OCI-LY7 (cell line): Measurements from ENCODE around the gene NELL1. TPM values are rescaled to one million over a fixed set of nuclear protein-coding genes. Genes with fewer than 3 reads are reported as not detected.

Experiments
- BruUV-seq: library from RNA; stranded (reverse); fragments of 400-500 nt; replicated peaks from 2 replicates; lab custom pipeline; 2021; lab: Mats Ljungman, UMichigan
- CTCF ChIA-PET: fragments of 300-600 bp; sonication (Branson Sonifier 250); formaldehyde crosslinking; loops from one replicate; lab custom pipeline; 2022; ENCODE audit warnings: antibody characterized with exemption; ENCODE audit not compliant: unreplicated experiment; lab: Charles Lee
- POLR2A ChIA-PET: fragments of 300-600 bp; sonication (Branson Sonifier 250); formaldehyde crosslinking; loops from one replicate; lab custom pipeline; 2022; ENCODE audit warnings: antibody characterized with exemption; lab: Charles Lee
- DNase-seq: peaks from one replicate; pipeline ENCODE4 v3.0.0-alpha.2; 2015; ENCODE audit warnings: low spot score
- H2AFZ ChIP-seq: fragments of 200-600 bp; sonication (generic), shearing (Covaris generic); 2 replicates; pipeline ENCODE4 v1.6.1; 2014; ENCODE audit warnings: mild to moderate bottlenecking, antibody characterized with exemption, low read length, moderate library complexity
- H3K27ac ChIP-seq: fragments of 200-600 bp; sonication (generic); 2 replicates; pipeline ENCODE4 v1.5.1; 2014; ENCODE audit warnings: mixed run types, low read depth, mild to moderate bottlenecking, moderate library complexity, low read length, inconsistent platforms; ENCODE audit not compliant: poor library complexity, severe bottlenecking
- H3K36me3 ChIP-seq: fragments of 200-600 bp; sonication (generic); 2 replicates; pipeline ENCODE4 v1.6.1; 2014; ENCODE audit warnings: mild to moderate bottlenecking, antibody characterized with exemption, low read length, moderate library complexity, mixed read lengths; ENCODE audit not compliant: insufficient read depth
- H3K4me1 ChIP-seq: fragments of 200-600 bp; sonication (generic); 2 replicates; pipeline ENCODE4 v1.5.1; 2014; ENCODE audit warnings: mild to moderate bottlenecking, low read length; ENCODE audit not compliant: insufficient read depth, poor library complexity, severe bottlenecking
- H3K4me2 ChIP-seq: fragments of 200-600 bp; sonication (generic); 2 replicates; pipeline ENCODE4 v1.6.1; 2014; ENCODE audit warnings: mild to moderate bottlenecking, low read length
- H3K4me3 ChIP-seq: fragments of 200-600 bp; sonication (generic); 2 replicates; pipeline ENCODE4 v1.5.1; 2014; ENCODE audit warnings: mild to moderate bottlenecking, low read depth, low read length; ENCODE audit not compliant: poor library complexity, severe bottlenecking
- H3K79me2 ChIP-seq: fragments of 200-600 bp; sonication (generic); 2 replicates; pipeline ENCODE4 v1.6.1; 2016; ENCODE audit warnings: low read depth, mild to moderate bottlenecking, low read length, moderate library complexity, mixed read lengths; ENCODE audit not compliant: insufficient read depth
- H3K9me2 ChIP-seq: fragments of 200-600 bp; sonication (generic); 2 replicates; pipeline ENCODE4 v1.6.1; 2016; ENCODE audit warnings: mild to moderate bottlenecking, low read length, mixed read lengths; ENCODE audit not compliant: insufficient read depth
- H3K9me3 ChIP-seq: fragments of 200-600 bp; sonication (generic); 2 replicates; pipeline ENCODE4 v1.6.1; 2014; ENCODE audit warnings: mild to moderate bottlenecking, mixed run types, low read length, mixed read lengths
- H4K20me1 ChIP-seq: fragments of 200-600 bp; sonication (generic); 2 replicates; pipeline ENCODE4 v1.6.1; 2014; ENCODE audit warnings: mild to moderate bottlenecking, antibody characterized with exemption, low read length, moderate library complexity, mixed read lengths; ENCODE audit not compliant: insufficient read depth
- EZH2phosphoT487 ChIP-seq: fragments of 200-600 bp; sonication (generic); IDR thresholded peaks from 2 replicates; pipeline ENCODE4 v1.6.1; 2018; ENCODE audit warnings: low read depth, borderline replicate concordance, mild to moderate bottlenecking, mixed run types, antibody characterized with exemption, low read length, moderate library complexity, mixed read lengths
- intact Hi-C: fragments of 100-400 bp; cut with micrococcal nuclease; formaldehyde crosslinking; loops from one replicate; pipeline ENCODE4 v1.10.0; 2022; ENCODE audit not compliant: unreplicated experiment
- total RNA-seq, 2 experiments: library from RNA; depleted of rRNA in 1 of 2; stranded (reverse); fragments of >200 nt in 1 of 2; shearing (Covaris generic) in 1 of 2; gene quantifications; 2 replicates each; pipeline ENCODE4 v1.2.3, GENCODE V29; 2014 to 2022
- TF ChIP-seq, protein P1 (sequence below): fragments of 200-600 bp; sonication (generic); conservative IDR thresholded peaks from 2 replicates; pipeline ENCODE4 v1.5.1; 2014; ENCODE audit warnings: mild to moderate bottlenecking, antibody characterized with exemption, low read length, moderate library complexity, mixed read lengths

NELL1 gene
- total RNA-seq, 2 experiments from 2014 or later, result not detected

- Histone ChIP-seq H4K20me1 (no peaks in the 10 kb centered on the region), H3K4me1 (no peaks in the 10 kb centered on the region), H3K79me2 (no peaks in the 10 kb centered on the region), H3K9me3 (no peaks in the 10 kb centered on the region), H3K27ac (no peak overlapping the region), H3K36me3 (no peaks in the 10 kb centered on the region), H3K4me2 (no peak overlapping the region), H2AFZ (no peak overlapping the region), H3K9me2 (no peaks in the 10 kb centered on the region), H3K4me3 (no peak overlapping the region)
- intact Hi-C loops, result no loop called here
- DNase-seq, result no peak
- no peak for TF ChIP-seq EZH2phosphoT487
- TF ChIP-seq, protein P1, sequence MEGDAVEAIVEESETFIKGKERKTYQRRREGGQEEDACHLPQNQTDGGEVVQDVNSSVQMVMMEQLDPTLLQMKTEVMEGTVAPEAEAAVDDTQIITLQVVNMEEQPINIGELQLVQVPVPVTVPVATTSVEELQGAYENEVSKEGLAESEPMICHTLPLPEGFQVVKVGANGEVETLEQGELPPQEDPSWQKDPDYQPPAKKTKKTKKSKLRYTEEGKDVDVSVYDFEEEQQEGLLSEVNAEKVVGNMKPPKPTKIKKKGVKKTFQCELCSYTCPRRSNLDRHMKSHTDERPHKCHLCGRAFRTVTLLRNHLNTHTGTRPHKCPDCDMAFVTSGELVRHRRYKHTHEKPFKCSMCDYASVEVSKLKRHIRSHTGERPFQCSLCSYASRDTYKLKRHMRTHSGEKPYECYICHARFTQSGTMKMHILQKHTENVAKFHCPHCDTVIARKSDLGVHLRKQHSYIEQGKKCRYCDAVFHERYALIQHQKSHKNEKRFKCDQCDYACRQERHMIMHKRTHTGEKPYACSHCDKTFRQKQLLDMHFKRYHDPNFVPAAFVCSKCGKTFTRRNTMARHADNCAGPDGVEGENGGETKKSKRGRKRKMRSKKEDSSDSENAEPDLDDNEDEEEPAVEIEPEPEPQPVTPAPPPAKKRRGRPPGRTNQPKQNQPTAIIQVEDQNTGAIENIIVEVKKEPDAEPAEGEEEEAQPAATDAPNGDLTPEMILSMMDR, result no peak
- ChIA-PET POLR2A (no interaction called here), CTCF (no interaction called here)
- no TSS peak for BruUV-seq
Observed at GRCh38 chr11:21484039-21484438, 814.7 kb downstream of the NELL1 start.

- ChIA-PET POLR2A (no interaction called here), CTCF (no interaction called here)
- no peak for DNase-seq
- H2AFZ ChIP-seq, result no peak overlapping the region
- no peak overlapping the region for H3K27ac ChIP-seq
- H4K20me1 ChIP-seq, result no peaks in the 10 kb centered on the region
- no peak for TF ChIP-seq EZH2phosphoT487
- TF ChIP-seq, protein P1, result no peak
- H3K4me3 ChIP-seq, result no peak overlapping the region
- H3K9me3 ChIP-seq, result no peaks in the 10 kb centered on the region
- BruUV-seq, result no TSS peak
- H3K9me2 ChIP-seq, result no peaks in the 10 kb centered on the region
- H3K4me2 ChIP-seq, result no peak overlapping the region
- H3K79me2 ChIP-seq, result no peaks in the 10 kb centered on the region
- intact Hi-C loops, result no loop called here
- no peaks in the 10 kb centered on the region for H3K4me1 ChIP-seq
- no peaks in the 10 kb centered on the region for H3K36me3 ChIP-seq
Observed at GRCh38 chr11:21485006-21485405, 815.6 kb downstream of the NELL1 start.

- DNase-seq, result no peak
- Histone ChIP-seq H3K27ac (no peak overlapping the region), H3K9me3 (no peaks in the 10 kb centered on the region), H3K36me3 (no peaks in the 10 kb centered on the region), H3K79me2 (no peaks in the 10 kb centered on the region), H3K4me1 (no peaks in the 10 kb centered on the region), H3K4me3 (no peak overlapping the region), H2AFZ (no peak overlapping the region), H3K4me2 (no peak overlapping the region), H4K20me1 (no peaks in the 10 kb centered on the region), H3K9me2 (no peaks in the 10 kb centered on the region)
- POLR2A ChIA-PET, result no interaction called here
- no TSS peak for BruUV-seq
- TF ChIP-seq, protein P1, result no peak
- no peak for TF ChIP-seq EZH2phosphoT487
- intact Hi-C loops, result no loop called here
- CTCF ChIA-PET, result no interaction called here
Observed at GRCh38 chr11:21485426-21485825, 816.0 kb downstream of the NELL1 start.
